ENCODE measurements around the gene DHX35. TPM values are rescaled to one million over a fixed set of nuclear protein-coding genes. Genes with fewer than 3 reads are reported as not detected.

DHX35 gene
- total and polyA plus RNA-seq, 5 donors: 11.6 to 27.5 (median 21.2) TPM

DNA sequence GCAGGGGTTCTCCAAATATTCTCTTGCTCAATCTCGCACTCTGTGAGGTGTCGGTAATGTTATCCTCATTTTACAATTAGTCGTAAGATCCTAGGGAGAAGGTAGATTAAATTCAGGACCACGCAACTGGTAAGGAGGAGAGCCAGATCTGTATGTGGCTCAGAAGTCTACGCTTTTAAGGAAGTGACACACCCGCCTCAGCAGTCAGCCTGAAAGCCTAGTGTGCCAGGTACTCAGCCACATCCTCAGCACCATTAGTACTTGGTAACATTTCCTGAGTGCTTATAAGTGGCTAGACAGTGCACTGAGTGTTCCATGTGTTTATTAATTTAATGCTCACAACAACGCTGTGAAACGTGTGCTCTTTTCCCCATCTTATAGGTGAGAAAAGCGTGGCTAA is 63.7 kb downstream of the DHX35 start:
- Histone ChIP-seq H3K27ac (ENCODE audit: low read length) (no peak overlapping the region), H3K4me1 (ENCODE audit: control insufficient read depth, insufficient read depth, low read length) (no peaks in the 10 kb centered on the region), H3K27me3 (ENCODE audit: control insufficient read depth, insufficient read depth) (no peaks in the 10 kb centered on the region), H3K9me3 (ENCODE audit: control insufficient read depth, low read length) (no peaks in the 10 kb centered on the region), H3K4me3 (ENCODE audit: low read length) (no peak overlapping the region)
- intact Hi-C loops (cut with DNase I): no loop called here
- ATAC-seq (no peak), DNase-seq (no peak)
- 93% methylated on average over 9 of the region's 9 CpGs for WGBS

DNA sequence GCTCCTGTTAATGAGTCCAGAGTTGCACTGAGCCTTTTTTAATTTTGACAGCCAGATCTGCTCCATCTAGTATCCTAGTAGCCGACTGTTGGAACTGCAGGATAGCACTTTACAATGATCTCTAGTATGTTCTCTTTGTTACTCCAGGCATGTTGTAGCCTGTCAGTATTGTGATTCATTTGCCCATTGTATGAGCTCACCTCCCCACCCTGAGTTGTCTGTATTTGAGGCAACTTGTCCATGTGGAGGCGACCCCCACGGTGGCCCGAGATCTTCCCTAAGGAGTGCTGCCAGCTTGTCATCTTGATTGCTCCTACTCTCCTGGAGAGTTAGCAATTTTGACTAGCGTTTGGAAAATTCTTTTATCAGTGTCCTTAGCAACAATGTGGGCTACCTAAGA is 67.2 kb downstream of the DHX35 start:
- ATAC-seq: no peak

DNA sequence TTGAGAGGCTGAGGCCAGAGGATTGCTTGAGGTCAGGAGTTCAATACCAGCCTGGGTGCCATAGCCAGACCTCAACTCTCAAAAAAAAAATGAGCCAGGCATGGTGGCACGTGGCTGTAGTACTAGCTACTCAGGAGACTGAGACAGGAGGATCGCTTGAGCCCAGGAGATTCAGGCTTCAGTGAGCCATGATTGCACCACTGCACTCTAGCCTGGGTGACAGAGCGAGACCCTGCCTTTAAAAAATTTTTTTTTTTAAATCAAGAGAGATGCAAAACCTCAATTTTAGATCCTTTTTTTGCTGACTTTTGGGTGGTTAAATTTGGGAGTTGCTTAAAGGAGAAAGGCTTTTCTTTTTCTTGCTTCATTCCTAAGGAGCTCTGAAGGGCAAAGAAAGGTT is 70.9 kb downstream of the DHX35 start:
- H3K4me1 ChIP-seq (ENCODE audit: control insufficient read depth, insufficient read depth, low read length): no peaks in the 10 kb centered on the region
- DNase-seq (no peak), ATAC-seq (no peak)
- no peaks in the 10 kb centered on the region for H3K27me3 ChIP-seq (ENCODE audit: control insufficient read depth, insufficient read depth)
- H3K4me3 ChIP-seq (ENCODE audit: low read length): no peak overlapping the region
- H3K9me3 ChIP-seq (ENCODE audit: control insufficient read depth, low read length): no peaks in the 10 kb centered on the region
- H3K27ac ChIP-seq (ENCODE audit: low read length): no peak overlapping the region
- intact Hi-C loops (cut with DNase I): no loop called here
- WGBS: 89% methylated on average over 3 of the region's 3 CpGs

More for the DNA sequence above, 67.2 kb downstream of the DHX35 start:
- Histone ChIP-seq H3K4me1 (ENCODE audit: control insufficient read depth, insufficient read depth, low read length) (no peaks in the 10 kb centered on the region), H3K27ac (ENCODE audit: low read length) (no peak overlapping the region), H3K27me3 (ENCODE audit: control insufficient read depth, insufficient read depth) (no peaks in the 10 kb centered on the region), H3K4me3 (ENCODE audit: low read length) (no peak overlapping the region), H3K9me3 (ENCODE audit: control insufficient read depth, low read length) (no peaks in the 10 kb centered on the region)
- 83% methylated on average over 5 of the region's 5 CpGs for WGBS
- no peak for DNase-seq
- intact Hi-C loops (cut with DNase I): no loop called here

DNA sequence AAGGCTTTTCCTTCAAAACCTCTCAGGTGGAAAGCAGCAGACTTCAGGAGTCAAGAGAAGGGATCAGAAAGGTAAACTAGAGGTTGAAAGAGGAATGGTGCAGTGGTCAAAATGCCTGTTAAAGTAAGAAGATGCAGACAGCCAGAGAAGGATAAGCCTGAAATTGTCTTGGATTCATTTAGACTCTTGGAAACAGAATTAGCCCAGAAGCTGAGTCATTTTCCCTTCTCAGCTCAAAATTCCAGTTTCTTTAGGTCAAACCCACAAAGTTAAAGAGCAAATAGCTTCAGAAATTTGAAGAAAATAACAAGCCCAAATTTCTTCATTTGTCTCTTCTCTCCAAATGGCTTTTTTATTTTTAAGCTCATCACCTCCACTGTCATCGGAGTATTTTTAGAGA is 73.9 kb downstream of the DHX35 start:
- Histone ChIP-seq H3K4me3 (ENCODE audit: low read length) (no peak overlapping the region), H3K27ac (ENCODE audit: low read length) (no peak overlapping the region), H3K9me3 (ENCODE audit: control insufficient read depth, low read length) (no peaks in the 10 kb centered on the region), H3K4me1 (ENCODE audit: control insufficient read depth, insufficient read depth, low read length) (no peaks in the 10 kb centered on the region), H3K27me3 (ENCODE audit: control insufficient read depth, insufficient read depth) (no peaks in the 10 kb centered on the region)
- ATAC-seq: no peak
- intact Hi-C loops (cut with DNase I): no loop called here
- WGBS: 98% methylated on average over 1 of the region's 1 CpG
- no peak for DNase-seq

DNA sequence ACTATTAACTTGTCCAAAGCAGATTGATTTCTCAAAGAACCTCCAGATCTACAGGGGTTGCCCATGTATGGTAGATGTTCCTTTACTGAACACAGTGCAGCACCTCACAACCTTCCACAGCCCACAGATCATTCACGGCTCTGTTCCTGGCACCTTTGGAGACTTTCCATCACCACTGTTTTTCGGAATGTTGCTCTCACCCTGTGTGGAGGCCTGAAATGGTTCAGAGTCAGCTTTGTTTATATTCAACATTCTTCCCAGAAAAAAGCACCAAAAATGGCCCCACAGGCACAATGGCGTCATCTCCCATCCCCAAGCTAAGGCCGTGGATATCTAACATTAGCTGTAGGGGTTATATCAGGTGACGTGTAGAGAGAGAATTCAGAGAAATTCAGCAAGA is 74.7 kb downstream of the DHX35 start:
- no peaks in the 10 kb centered on the region for H3K4me1 ChIP-seq (ENCODE audit: control insufficient read depth, insufficient read depth, low read length)
- no peak overlapping the region for H3K4me3 ChIP-seq (ENCODE audit: low read length)
- DNase-seq (no peak), ATAC-seq (no peak)
- intact Hi-C loops (cut with DNase I): no loop called here
- 94% methylated on average over 5 of the region's 5 CpGs for WGBS
- H3K27me3 ChIP-seq (ENCODE audit: control insufficient read depth, insufficient read depth): no peaks in the 10 kb centered on the region
- no peaks in the 10 kb centered on the region for H3K9me3 ChIP-seq (ENCODE audit: control insufficient read depth, low read length)
- no peak overlapping the region for H3K27ac ChIP-seq (ENCODE audit: low read length)

DNA sequence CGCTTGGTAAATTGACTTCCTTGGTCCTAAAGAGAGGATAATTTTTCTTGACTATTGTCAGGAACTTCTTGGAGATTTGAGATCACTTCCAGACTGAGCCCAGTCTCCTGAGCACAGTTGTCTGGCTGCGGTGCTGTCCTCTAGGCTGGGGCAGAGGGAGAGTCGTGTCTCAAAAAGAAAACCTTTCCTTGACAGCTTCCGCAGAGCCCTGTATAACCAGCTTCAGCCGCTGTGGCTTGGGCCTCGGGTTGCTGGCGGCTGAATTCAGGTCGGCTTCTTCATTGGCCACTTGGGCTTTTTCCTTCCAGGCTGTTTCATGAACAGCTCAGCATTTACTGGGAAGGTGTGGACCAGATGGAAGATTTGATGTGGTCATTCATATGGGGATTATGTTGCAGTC is 75.9 kb downstream of the DHX35 start:
- no peak overlapping the region for H3K27ac ChIP-seq (ENCODE audit: low read length)
- intact Hi-C loops (cut with DNase I): no loop called here
- no peaks in the 10 kb centered on the region for H3K4me1 ChIP-seq (ENCODE audit: control insufficient read depth, insufficient read depth, low read length)
- no peaks in the 10 kb centered on the region for H3K9me3 ChIP-seq (ENCODE audit: control insufficient read depth, low read length)
- ATAC-seq (no peak), DNase-seq (no peak)
- 96% methylated on average over 8 of the region's 8 CpGs for WGBS
- no peak overlapping the region for H3K4me3 ChIP-seq (ENCODE audit: low read length)
- no peaks in the 10 kb centered on the region for H3K27me3 ChIP-seq (ENCODE audit: control insufficient read depth, insufficient read depth)

GRCh38 chr20:39038495-39038894 is 76.4 kb downstream of the DHX35 start:
- Histone ChIP-seq H3K4me1 (ENCODE audit: control insufficient read depth, insufficient read depth, low read length) (no peaks in the 10 kb centered on the region), H3K27me3 (ENCODE audit: control insufficient read depth, insufficient read depth) (no peaks in the 10 kb centered on the region), H3K4me3 (ENCODE audit: low read length) (no peak overlapping the region), H3K27ac (ENCODE audit: low read length) (no peak overlapping the region), H3K9me3 (ENCODE audit: control insufficient read depth, low read length) (no peaks in the 10 kb centered on the region)
- 95% methylated on average over 6 of the region's 6 CpGs for WGBS
- ATAC-seq (no peak), DNase-seq (no peak)
- intact Hi-C loops (cut with DNase I): no loop called here

- no peaks in the 10 kb centered on the region for H3K9me3 ChIP-seq (ENCODE audit: control insufficient read depth, low read length)
- DNase-seq (no peak), ATAC-seq (no peak)
- 93% methylated on average over 3 of the region's 3 CpGs for WGBS
- no peaks in the 10 kb centered on the region for H3K27me3 ChIP-seq (ENCODE audit: control insufficient read depth, insufficient read depth)
- intact Hi-C loops (cut with DNase I): no loop called here
- no peak overlapping the region for H3K4me3 ChIP-seq (ENCODE audit: low read length)
- no peaks in the 10 kb centered on the region for H3K4me1 ChIP-seq (ENCODE audit: control insufficient read depth, insufficient read depth, low read length)
- H3K27ac ChIP-seq (ENCODE audit: low read length): no peak overlapping the region
Observed at GRCh38 chr20:39039261-39039660, 77.1 kb downstream of the DHX35 start.

GRCh38 chr20:39040116-39040515 is 78.0 kb downstream of the DHX35 start:
- DNase-seq: no peak
- Histone ChIP-seq H3K27me3 (ENCODE audit: control insufficient read depth, insufficient read depth) (no peaks in the 10 kb centered on the region), H3K4me1 (ENCODE audit: control insufficient read depth, insufficient read depth, low read length) (no peaks in the 10 kb centered on the region), H3K9me3 (ENCODE audit: control insufficient read depth, low read length) (no peaks in the 10 kb centered on the region), H3K4me3 (ENCODE audit: low read length) (no peak overlapping the region), H3K27ac (ENCODE audit: low read length) (no peak overlapping the region)
- intact Hi-C loops (cut with DNase I): no loop called here
- WGBS: 87% methylated on average over 6 of the region's 6 CpGs
- ATAC-seq: no peak

- Histone ChIP-seq H3K27me3 (ENCODE audit: control insufficient read depth, insufficient read depth) (no peaks in the 10 kb centered on the region), H3K4me1 (ENCODE audit: control insufficient read depth, insufficient read depth, low read length) (no peaks in the 10 kb centered on the region), H3K4me3 (ENCODE audit: low read length) (no peak overlapping the region), H3K9me3 (ENCODE audit: control insufficient read depth, low read length) (no peaks in the 10 kb centered on the region), H3K27ac (ENCODE audit: low read length) (no peak overlapping the region)
- DNase-seq (no peak), ATAC-seq (peak in 1 of 2 donors; percentile 22)
- intact Hi-C loops (cut with DNase I): no loop called here
- 91% methylated on average over 7 of the region's 7 CpGs for WGBS
Observed at GRCh38 chr20:39041067-39041466, 78.9 kb downstream of the DHX35 start.

GRCh38 chr20:39042279-39043150 is 80.4 kb downstream of the DHX35 start:
- intact Hi-C loops (cut with DNase I): no loop called here
- 91% methylated on average over 15 of the region's 15 CpGs for WGBS
- Histone ChIP-seq H3K4me3 (ENCODE audit: low read length) (no peak overlapping the region), H3K27ac (ENCODE audit: low read length) (no peak overlapping the region), H3K4me1 (ENCODE audit: control insufficient read depth, insufficient read depth, low read length) (no peaks in the 10 kb centered on the region), H3K9me3 (ENCODE audit: control insufficient read depth, low read length) (no peaks in the 10 kb centered on the region), H3K27me3 (ENCODE audit: control insufficient read depth, insufficient read depth) (no peaks in the 10 kb centered on the region)
- ATAC-seq: no peak
- DNase-seq: no peak

GRCh38 chr20:39044501-39044900 is 82.4 kb downstream of the DHX35 start:
- no peaks in the 10 kb centered on the region for H3K4me1 ChIP-seq (ENCODE audit: control insufficient read depth, insufficient read depth, low read length)
- no peak overlapping the region for H3K4me3 ChIP-seq (ENCODE audit: low read length)
- ATAC-seq (no peak), DNase-seq (no peak)
- no peaks in the 10 kb centered on the region for H3K27me3 ChIP-seq (ENCODE audit: control insufficient read depth, insufficient read depth)
- no peak overlapping the region for H3K27ac ChIP-seq (ENCODE audit: low read length)
- intact Hi-C loops (cut with DNase I): no loop called here
- H3K9me3 ChIP-seq (ENCODE audit: control insufficient read depth, low read length): no peaks in the 10 kb centered on the region
- 99% methylated on average over 6 of the region's 6 CpGs for WGBS

Data from right cardiac atrium (tissue), 5 donors.